Loucy (cell line): ENCODE data around the gene CCR1.

Experiments used
- CTCF ChIP-seq: fragments of 200-600 bp; sonication (generic); conservative IDR thresholded peaks from 2 replicates; pipeline ENCODE4 v1.5.1; 2014; ENCODE audit warnings: mild to moderate bottlenecking, antibody characterized with exemption, low read length
- EZH2phosphoT487 ChIP-seq: fragments of 200-600 bp; IDR thresholded peaks from 2 replicates; pipeline ENCODE4 v1.6.1; 2018; ENCODE audit warnings: antibody characterized with exemption, mild to moderate bottlenecking, moderate library complexity, borderline replicate concordance

GRCh38 chr3:46192939-46193338 lies 15.2 kb downstream of the CCR1 start:
- no peak for TF ChIP-seq CTCF
- TF ChIP-seq EZH2phosphoT487, result no peak
